GM12864 (cell line): Measurements from ENCODE around the gene LAMTOR4.

ENCODE experiments used
- DNase-seq: peaks from one replicate; pipeline ENCODE4 v3.0.0-alpha.2; 2011; ENCODE audit warnings: low read depth
- H3K4me3 ChIP-seq: 2 replicates; pipeline ENCODE4 v1.5.1; 2011; ENCODE audit warnings: mild to moderate bottlenecking, low read depth, low read length, control low read depth
- TF ChIP-seq, protein P1 (sequence below): IDR thresholded peaks from 2 replicates; pipeline ENCODE4 v1.5.1; 2011; ENCODE audit warnings: low read depth, mild to moderate bottlenecking, moderate library complexity, low read length, control low read depth, inconsistent platforms; ENCODE audit errors: missing control alignments

Gene LAMTOR4

DNA sequence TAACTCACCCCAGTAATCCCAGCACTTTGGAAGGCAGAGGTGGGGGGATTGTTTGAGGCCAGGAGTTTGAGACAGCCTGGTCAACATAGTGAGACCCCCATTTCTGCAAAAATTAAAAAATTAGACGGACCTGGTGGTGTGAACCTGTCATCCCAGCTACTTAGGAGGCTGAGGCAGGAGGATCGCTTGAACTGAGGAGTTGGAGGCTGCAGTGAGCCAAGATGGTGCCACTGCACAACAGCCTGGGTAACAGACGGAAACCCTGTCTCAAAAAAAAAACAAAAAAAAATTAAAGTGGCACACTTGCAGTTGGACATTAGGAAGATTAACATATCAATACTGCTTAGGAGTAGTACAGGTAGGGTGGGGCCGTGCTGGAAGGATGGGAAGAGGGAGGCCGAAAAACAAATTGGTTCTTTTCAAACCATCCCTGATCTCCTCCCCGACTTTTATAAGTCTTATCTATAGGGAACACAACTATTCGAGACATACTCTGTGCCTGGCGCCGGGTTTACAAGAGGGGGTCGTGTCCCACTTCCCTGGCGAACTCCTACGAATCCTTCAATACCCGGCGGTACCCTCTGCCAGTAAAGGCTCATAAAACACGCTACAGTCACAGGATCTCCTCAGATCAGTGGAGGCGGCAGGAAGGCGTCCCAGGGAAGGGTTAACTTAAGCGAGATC lies 30.2 kb upstream of the LAMTOR4 start:
- no peak for DNase-seq
- TF ChIP-seq, protein P1, sequence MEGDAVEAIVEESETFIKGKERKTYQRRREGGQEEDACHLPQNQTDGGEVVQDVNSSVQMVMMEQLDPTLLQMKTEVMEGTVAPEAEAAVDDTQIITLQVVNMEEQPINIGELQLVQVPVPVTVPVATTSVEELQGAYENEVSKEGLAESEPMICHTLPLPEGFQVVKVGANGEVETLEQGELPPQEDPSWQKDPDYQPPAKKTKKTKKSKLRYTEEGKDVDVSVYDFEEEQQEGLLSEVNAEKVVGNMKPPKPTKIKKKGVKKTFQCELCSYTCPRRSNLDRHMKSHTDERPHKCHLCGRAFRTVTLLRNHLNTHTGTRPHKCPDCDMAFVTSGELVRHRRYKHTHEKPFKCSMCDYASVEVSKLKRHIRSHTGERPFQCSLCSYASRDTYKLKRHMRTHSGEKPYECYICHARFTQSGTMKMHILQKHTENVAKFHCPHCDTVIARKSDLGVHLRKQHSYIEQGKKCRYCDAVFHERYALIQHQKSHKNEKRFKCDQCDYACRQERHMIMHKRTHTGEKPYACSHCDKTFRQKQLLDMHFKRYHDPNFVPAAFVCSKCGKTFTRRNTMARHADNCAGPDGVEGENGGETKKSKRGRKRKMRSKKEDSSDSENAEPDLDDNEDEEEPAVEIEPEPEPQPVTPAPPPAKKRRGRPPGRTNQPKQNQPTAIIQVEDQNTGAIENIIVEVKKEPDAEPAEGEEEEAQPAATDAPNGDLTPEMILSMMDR, result no peak
- H3K4me3 ChIP-seq, result peak overlapping the region; percentile 71

DNA sequence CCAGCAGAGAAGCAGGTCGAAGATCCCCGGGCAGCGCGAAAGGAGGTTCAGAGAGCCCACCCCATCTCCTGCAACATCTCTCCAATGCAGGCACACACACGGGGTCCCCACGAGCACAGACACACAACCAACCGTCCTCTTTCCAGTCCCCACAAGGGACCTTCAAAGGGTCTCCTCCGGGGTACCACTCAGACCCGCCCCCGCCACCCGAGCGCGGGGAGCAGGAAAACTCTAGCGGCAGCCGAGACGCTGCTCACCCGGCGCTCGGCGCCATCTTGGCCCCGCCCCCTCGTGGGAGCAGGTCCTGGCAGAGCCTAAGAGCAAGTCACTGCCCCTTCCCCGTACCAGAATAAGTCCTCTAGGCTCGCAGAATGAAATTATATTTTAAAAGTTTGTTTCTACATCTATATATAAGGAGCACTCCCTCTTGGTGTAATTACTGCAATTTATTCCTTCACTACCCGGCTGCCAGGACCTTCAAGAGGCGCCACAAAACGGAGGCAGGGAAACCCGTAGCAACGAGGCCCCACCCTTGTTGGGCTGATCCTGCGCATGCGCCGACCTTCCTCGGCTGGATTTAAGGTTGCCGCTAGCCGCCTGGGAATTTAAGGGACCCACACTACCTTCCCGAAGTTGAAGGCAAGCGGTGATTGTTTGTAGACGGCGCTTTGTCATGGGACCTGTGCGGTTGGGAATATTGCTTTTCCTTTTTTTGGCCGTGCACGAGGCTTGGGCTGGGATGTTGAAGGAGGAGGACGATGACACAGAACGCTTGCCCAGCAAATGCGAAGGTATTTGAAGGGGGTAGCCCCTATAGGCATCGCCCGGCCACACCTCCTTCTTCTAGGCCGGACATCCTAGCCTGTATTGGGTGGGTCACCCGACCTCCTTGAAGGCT lies 29.4 kb upstream of the LAMTOR4 start, which contains the start of the genes CNPY4 and TAF6:
Gene CNPY4, plus strand, starts transcription at position 563 of the 898 bp plus-strand sequence. Its CDS starts 111 bp downstream, at position 674.
Gene TAF6, minus strand, starts transcription at position 287 of the 898 bp plus-strand sequence. CDS start 5,149 bp downstream, outside the sequence.
- peak; percentile 87 for DNase-seq
- TF ChIP-seq, protein P1, result no peak
- H3K4me3 ChIP-seq, result peak within 1 kb of the TSS; percentile 71

DNA sequence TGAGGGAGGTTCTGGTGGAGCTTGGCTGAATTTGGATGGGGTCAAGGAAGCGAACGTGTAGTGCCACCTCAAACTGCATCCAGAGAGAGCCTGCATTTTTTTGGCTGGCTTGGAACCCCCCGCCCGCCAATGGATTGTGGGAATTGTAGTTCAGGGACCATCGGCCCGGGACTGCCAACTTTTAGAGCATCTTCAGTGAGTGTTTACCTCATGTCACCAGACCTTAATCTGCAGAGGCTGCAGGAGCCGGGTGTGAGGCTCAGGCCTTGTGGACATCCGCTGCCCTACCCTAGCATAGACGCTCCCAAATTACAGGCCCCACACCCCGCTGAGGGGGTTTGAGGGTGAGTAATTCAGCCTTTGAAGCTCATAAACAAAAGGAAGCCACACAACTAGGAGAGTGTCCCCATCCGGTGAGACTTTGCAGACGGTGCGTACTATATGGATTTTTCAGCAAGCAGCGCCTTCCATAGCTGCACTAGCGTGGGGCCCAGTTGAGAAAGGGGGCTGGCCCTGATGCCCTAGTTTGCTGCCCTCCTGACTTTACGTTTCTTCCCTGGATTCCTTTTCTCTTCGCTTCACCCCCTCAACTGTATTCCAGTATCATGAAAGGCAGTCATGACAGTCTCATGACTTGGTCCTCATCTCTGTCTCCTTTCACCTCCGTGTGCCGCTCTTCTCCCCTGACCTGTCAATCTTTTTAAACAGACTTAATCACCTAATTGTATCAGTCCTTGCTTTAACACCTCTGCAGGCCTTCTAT lies 28.6 kb upstream of the LAMTOR4 start:
- no peak for DNase-seq
- H3K4me3 ChIP-seq, result peak overlapping the region; percentile 71
- TF ChIP-seq, protein P1, result no peak

GRCh38 chr7:100120733-100121036 lies 28.0 kb upstream of the LAMTOR4 start:
- H3K4me3 ChIP-seq, result no peak overlapping the region; the same call in 1 of the 2 replicates
- no peak for DNase-seq
- TF ChIP-seq, protein P1, result no peak

GRCh38 chr7:100122067-100122466 lies 26.7 kb upstream of the LAMTOR4 start:
- H3K4me3 ChIP-seq, result no peak overlapping the region
- TF ChIP-seq, protein P1, result no peak
- no peak for DNase-seq

DNA sequence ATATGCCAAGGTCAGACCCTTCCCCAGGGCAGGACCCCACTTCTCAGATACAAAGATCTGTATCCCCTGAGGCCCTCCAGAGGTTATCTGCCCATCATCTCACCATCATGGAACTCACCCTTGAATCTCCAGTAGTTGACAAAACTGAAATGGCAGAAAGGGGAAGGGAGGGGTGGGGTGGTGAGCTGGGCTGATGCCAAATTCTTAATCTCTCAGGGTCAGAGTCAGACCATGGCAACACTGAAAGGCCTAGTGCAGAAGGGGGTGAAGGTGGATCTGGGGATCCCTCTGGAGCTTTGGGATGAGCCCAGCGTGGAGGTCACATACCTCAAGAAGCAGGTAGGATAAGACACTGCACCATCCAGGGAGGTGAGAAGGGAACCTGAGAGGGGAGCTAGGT lies 26.1 kb upstream of the LAMTOR4 start:
- no peak overlapping the region for H3K4me3 ChIP-seq
- TF ChIP-seq, protein P1, result no peak
- no peak for DNase-seq
